NB4 (cell line): ENCODE data around the gene COL5A1.

Experiments used
- DNase-seq: peaks from one replicate; pipeline ENCODE4 v3.0.0; 2010; ENCODE audit warnings: low read depth
- H3K4me3 ChIP-seq: one replicate; pipeline ENCODE4 v1.5.1; 2011; ENCODE audit warnings: mild to moderate bottlenecking, low read depth, low read length, moderate library complexity
- CTCF ChIP-seq: IDR thresholded peaks from one replicate; pipeline ENCODE4 v1.5.1; 2012; ENCODE audit warnings: low read depth, low read length
- MAX ChIP-seq: IDR thresholded peaks from 2 replicates; pipeline ENCODE4 v1.6.1; 2011; ENCODE audit warnings: low read depth, low read length
- MYC ChIP-seq: IDR thresholded peaks from 2 replicates; pipeline ENCODE4 v1.6.1; 2011; ENCODE audit warnings: low read depth, low read length
- POLR2A ChIP-seq: IDR thresholded peaks from 2 replicates; pipeline ENCODE4 v1.6.1; 2011; ENCODE audit warnings: mild to moderate bottlenecking; ENCODE audit not compliant: insufficient read length; ENCODE audit errors: extremely low read depth

COL5A1 gene

GRCh38 chr9:134724202-134724911 is 82.8 kb downstream of the COL5A1 start:
- TF ChIP-seq CTCF (no peak), MYC (no peak), POLR2A (no peak), MAX (no peak)
- H3K4me3 ChIP-seq: no peak overlapping the region
- DNase-seq: no peak

- no peak for DNase-seq
- H3K4me3 ChIP-seq: no peak overlapping the region
- TF ChIP-seq MYC: no peak
- TF ChIP-seq MAX: no peak
Measured at GRCh38 chr9:134724912-134725604, 83.5 kb downstream of the COL5A1 start.

GRCh38 chr9:134725605-134725940 is 84.0 kb downstream of the COL5A1 start:
- DNase-seq: peak; percentile 53
- no peak; the same call in 1 of the 2 replicates for TF ChIP-seq MAX
- TF ChIP-seq CTCF: no peak
- TF ChIP-seq POLR2A: no peak
- TF ChIP-seq MYC: no peak
- H3K4me3 ChIP-seq: no peak overlapping the region

- no peak for DNase-seq
- no peak overlapping the region for H3K4me3 ChIP-seq
- TF ChIP-seq POLR2A: no peak
- no peak for TF ChIP-seq CTCF
- TF ChIP-seq MYC: no peak
- no peak for TF ChIP-seq MAX
Measured at GRCh38 chr9:134726026-134726721, 84.6 kb downstream of the COL5A1 start.

- DNase-seq: no peak
- TF ChIP-seq MAX (no peak), MYC (no peak), POLR2A (no peak), CTCF (no peak)
- H3K4me3 ChIP-seq: no peak overlapping the region
Measured at GRCh38 chr9:134726722-134727034, 85.1 kb downstream of the COL5A1 start.

- no peak for DNase-seq
- TF ChIP-seq CTCF: no peak
- no peak for TF ChIP-seq MAX
- TF ChIP-seq POLR2A: no peak
- no peak for TF ChIP-seq MYC
- H3K4me3 ChIP-seq: no peak overlapping the region
Measured at GRCh38 chr9:134728021-134728795, 86.6 kb downstream of the COL5A1 start.
